GM19467 (cell line): Measurements from ENCODE around the gene SYT13.

Experiments used
- ATAC-seq: cut with Tn5 transposase; IDR thresholded peaks from one replicate; pipeline ENCODE4 v1.9.1; 2021; ENCODE audit warnings: mild to moderate bottlenecking, moderate library complexity; ENCODE audit not compliant: unreplicated experiment

The SYT13 gene, protein sequence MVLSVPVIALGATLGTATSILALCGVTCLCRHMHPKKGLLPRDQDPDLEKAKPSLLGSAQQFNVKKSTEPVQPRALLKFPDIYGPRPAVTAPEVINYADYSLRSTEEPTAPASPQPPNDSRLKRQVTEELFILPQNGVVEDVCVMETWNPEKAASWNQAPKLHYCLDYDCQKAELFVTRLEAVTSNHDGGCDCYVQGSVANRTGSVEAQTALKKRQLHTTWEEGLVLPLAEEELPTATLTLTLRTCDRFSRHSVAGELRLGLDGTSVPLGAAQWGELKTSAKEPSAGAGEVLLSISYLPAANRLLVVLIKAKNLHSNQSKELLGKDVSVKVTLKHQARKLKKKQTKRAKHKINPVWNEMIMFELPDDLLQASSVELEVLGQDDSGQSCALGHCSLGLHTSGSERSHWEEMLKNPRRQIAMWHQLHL

GRCh38 chr11:45285930-45286632 is at the start of gene SYT13:
SYT13 (minus strand) TSS chr11:45286341; CDS start chr11:45286207, 134 bp downstream.
- ATAC-seq = no peak

GRCh38 chr11:45335434-45335833 is 49.3 kb upstream of the SYT13 start:
- ATAC-seq = no peak

DNA sequence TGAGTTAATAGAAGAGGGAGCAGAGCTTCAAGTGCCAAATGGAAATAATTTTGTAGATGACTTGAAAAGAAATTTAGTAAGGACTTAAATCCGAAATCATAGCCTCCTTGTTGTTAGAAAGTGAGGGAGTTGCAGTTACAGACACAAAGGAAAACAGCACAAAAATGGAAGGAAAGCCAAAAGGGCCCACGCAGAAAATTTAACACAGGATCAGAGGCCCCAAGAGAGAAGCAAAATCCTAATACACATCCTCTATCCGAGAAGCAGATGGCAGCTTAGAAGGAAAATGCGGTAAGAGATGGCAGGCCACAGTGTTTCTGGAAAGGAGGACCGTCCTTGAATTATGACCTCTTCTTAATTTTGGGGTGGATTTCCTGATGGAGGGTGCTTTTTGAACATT is 48.7 kb upstream of the SYT13 start:
- no peak for ATAC-seq

DNA sequence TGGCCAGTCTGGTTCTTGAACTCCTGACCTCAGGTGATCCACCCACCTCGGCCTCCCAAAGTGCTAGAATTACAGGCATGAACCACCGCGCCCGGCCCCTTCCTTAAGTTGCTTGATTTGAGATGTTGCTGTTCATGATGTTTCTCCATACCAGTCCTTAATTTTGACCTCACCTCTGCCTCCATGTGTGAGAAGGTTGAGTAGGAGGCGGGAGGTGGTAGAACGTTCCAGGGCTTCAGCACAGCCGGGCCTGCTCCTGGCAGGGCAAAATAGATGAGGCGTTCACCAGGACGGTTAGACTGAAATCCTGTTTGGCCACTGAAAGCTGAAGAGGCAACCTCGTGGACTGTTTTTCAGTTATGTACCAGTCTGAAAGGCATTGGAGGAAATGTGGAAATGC is 48.3 kb upstream of the SYT13 start:
- no peak for ATAC-seq

GRCh38 chr11:45333001-45333971 is 47.1 kb upstream of the SYT13 start:
- no peak for ATAC-seq

DNA sequence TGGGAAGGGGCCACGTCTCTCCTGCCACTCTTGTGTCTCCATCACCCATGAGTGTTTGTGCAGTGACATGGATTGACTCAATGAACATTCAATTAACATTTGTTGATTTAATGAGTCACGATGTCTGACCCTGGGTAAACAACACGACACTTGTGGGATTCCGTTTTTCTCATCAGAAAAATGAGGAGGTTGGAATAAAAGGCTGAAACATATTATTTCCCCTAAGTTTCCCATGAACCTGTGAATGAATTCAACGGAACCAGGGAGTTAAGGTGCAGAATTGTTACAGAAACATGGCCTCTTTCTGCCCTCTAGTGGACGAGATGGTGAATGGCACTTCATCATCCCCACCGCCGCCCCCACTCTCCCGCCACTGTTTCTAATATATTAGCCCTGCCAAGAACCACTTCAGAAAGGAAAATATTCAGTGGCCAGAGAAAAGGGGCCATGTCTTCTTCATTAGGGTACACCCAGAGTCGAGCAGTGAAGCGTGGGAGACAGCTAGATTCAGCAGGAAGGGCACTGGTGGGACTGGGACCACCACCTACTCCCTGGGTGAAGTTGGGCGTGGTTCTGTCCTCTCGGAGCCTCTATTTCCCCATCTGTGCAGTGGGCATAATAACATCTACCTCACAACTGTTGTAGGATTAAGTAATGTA is 46.3 kb upstream of the SYT13 start:
- ATAC-seq = no peak

DNA sequence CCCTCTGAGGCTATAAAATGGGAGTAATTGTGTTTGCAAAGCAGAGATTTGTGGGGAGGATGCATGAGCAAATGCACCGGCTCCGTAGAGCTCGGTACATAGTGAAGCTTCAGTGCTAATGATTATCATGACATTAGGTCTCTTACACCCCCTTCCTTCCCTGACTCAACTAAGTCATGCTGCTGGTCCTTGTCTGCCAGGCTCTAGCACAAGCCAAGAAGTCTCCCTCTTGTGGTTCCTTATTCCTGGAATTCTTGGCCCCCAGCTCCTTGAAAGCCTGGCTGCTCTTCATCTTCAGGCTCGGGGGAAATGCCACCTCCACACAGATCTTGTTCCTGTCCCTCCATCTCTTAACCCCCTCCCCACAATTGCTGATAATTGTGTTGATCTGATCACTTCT is 45.7 kb upstream of the SYT13 start:
- ATAC-seq = no peak

DNA sequence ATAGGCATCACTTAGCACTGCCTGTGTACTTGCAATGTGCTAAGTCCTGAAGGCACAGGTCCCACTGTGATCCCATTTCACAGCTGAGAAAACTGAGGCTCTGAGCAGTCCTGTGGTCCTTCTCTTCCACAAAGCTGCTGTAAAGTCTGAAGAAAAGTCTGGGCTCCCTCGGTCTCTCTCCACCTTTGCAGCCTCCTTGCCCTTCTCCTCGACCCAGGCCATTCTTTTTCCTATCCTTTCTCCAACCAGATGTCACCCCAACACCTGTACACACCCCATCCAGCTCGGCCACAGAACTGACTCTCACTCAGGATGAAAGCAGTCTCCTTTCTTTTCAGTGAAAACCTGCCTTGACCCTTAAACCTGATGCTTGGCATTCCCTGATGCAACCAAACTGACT is 42.6 kb upstream of the SYT13 start:
- no peak for ATAC-seq

- no peak for ATAC-seq
Observed at GRCh38 chr11:45324459-45324858, 38.3 kb upstream of the SYT13 start.

GRCh38 chr11:45323601-45324249 is 37.6 kb upstream of the SYT13 start:
- ATAC-seq = no peak

- no peak for ATAC-seq
Observed at GRCh38 chr11:45322891-45323600, 36.9 kb upstream of the SYT13 start.

DNA sequence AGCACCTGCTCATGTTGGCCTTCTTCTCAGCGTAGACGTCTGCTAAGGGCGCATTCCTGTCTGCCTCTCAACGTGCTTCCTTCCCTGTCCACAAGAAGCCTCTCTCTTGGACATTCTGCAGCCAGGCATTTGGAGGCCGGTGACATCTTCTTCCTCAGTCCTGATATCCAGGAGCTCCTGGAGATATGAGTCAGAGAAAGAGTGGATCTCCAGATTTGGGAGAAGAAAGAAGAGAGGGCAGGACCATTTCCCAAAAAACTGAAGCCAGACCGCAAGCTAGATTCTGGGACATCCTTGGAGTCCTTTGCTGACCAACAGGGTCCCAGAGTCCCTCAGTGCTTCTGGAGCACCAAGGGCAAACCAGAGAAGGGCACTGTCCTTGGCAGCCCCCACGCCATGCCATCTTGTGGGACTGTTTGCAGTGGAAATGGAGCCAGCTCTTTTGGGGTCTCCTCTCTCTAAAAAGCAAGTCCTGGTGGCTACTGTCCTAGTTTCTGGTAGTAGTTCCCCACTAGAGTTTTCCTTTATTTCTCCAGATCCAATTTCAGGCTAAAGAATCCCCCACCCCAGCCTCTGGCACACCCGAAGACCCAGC is 36.1 kb upstream of the SYT13 start:
- ATAC-seq = no peak

- no peak for ATAC-seq
Observed at GRCh38 chr11:45321669-45322068, 35.5 kb upstream of the SYT13 start.

DNA sequence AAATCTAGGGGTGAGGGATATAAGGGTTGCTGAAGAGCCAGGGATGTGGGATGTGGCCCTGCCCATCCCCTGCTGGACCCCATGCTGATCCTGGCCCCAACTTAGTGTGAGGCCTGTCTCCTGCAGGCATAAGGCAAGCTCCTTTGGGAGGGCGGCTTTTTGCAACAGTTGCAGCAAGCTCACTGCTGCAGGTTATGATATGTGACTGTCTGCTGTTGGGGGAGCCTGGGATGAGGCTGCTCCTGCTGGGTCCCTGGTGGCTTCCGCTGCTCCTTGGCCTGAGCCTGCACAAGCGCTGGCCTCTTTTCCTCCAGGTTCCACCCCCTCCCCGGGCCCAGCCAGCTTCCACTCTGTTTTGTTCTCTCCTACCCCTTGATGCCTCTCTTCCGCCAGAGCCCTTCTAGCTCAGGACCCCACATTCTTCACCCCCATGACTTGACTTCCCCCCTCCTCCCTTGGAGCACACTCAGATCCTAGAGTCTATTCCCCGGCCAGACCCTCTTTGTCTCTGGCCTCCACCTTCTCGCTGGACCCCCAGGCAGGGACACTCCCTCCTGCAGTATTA is 35.0 kb upstream of the SYT13 start:
- ATAC-seq = no peak

DNA sequence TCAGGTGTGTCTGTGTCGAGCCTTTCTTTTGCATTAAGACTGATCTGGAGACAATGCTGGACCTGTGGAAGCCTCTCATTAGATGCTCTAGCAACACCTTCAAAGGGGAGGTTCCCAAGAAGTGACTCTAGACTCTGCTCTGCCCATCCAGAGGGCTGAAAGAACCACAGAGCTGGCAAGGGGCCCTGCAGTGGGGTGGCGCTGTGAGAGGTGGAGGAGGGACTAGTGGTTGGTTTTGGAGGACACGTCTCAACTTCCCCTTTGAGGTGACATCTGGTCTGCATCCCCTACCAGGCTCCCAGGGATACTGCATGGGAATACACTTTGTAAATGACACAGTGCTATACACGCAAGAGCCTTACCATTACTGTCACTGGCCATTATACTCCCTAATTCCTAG is 34.2 kb upstream of the SYT13 start:
- no peak for ATAC-seq

- ATAC-seq = no peak
Observed at GRCh38 chr11:45319077-45319476, 32.9 kb upstream of the SYT13 start.

DNA sequence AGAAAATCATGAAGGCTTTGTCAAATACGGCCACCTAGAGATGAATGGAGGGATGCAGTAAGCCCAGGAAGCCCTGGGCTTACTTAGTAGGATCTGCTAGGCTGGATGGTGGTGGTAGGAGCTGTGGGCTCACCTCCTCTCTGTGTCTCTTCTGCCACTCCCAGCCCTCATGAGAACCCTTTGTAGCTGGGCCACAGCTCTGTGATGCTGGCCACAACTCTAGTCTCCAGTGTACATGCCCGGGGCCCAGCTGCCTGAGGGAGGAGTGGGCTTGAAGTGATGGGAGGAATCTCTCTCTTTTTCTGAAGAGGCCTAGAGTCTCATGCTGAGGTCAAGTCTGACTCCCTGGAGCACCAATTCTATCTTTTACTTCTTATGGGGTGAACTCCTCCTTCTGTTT is 32.4 kb upstream of the SYT13 start:
- ATAC-seq = no peak

GRCh38 chr11:45316258-45316657 is 30.1 kb upstream of the SYT13 start:
- ATAC-seq = no peak

DNA sequence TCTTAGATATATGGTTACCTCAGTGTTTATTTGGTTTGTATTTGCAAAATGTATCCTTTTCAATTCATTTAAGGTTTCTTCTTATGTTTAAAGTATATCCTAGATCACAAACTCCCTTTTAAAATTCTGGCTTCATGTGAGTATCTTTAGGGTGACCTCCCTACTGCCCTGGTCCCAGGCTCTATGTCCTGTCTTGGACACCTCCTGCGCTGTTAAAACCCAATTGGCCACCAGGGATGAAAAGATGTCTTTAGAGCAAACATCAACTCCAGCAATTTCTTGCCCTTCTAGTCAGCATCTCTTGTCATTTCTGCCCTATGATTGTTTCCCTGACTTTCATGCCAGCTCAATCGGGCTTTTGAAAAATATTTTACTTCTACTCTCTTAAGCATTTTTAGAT is 28.8 kb upstream of the SYT13 start:
- no peak for ATAC-seq
